Thyroid gland (tissue), 4 donors: ENCODE results near the gene MBD3.

Source experiments
- POLR2A ChIP-seq, 2 donors: fragments of 450-650 bp; IDR thresholded peaks; one replicate each; pipeline ENCODE4 v1.6.1; 2017; ENCODE audit warnings: antibody characterized with exemption in 2 of 2, mild to moderate bottlenecking in 2 of 2, moderate library complexity in 1 of 2
- TF ChIP-seq, protein P1 (sequence below), 6 experiments: fragments of 200-600 bp in 3 of 6; fragments of 450-650 bp in 3 of 6; sonication (generic) in 3 of 6; IDR thresholded peaks; one replicate each; pipeline ENCODE4 v1.5.1; 2016 to 2019; ENCODE audit warnings: antibody characterized with exemption in 6 of 6, mild to moderate bottlenecking in 2 of 6, inconsistent platforms in 1 of 6, moderate library complexity in 1 of 6

DNA sequence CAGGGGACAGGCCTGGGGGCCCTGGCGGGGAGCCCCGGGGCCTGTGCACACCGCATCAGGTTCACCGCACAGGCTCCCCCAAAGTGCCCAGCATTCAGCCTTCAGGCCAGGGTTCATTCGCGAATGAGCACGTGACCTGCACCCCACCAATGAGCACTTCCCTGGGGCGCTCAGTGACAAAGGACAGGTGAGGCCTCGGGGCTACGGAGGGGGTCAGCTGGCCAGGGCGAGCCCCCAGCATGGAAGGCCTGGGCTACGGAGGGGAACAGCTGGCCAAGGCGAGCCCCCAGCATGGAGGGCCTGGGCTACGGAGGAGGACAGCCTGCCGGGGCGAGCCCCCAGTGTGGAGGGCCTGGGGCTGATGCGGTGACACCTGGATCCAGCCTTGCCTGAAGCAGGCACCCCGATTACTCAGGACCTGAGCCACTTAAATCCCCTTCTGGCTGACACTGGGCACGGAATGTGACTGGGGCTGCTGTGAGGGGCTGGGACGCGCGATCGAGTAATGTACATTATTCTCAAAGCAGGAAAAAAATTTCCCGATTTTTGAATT, 36.7 kb upstream of the MBD3 start:
- TF ChIP-seq, protein P1, sequence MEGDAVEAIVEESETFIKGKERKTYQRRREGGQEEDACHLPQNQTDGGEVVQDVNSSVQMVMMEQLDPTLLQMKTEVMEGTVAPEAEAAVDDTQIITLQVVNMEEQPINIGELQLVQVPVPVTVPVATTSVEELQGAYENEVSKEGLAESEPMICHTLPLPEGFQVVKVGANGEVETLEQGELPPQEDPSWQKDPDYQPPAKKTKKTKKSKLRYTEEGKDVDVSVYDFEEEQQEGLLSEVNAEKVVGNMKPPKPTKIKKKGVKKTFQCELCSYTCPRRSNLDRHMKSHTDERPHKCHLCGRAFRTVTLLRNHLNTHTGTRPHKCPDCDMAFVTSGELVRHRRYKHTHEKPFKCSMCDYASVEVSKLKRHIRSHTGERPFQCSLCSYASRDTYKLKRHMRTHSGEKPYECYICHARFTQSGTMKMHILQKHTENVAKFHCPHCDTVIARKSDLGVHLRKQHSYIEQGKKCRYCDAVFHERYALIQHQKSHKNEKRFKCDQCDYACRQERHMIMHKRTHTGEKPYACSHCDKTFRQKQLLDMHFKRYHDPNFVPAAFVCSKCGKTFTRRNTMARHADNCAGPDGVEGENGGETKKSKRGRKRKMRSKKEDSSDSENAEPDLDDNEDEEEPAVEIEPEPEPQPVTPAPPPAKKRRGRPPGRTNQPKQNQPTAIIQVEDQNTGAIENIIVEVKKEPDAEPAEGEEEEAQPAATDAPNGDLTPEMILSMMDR (IDR thresholded peaks at IDR 0.05) = no peak
- no peak for TF ChIP-seq POLR2A (IDR thresholded peaks at IDR 0.05)
